Astrocyte (in vitro differentiated cells and primary cell): ENCODE data around the gene HOMEZ.

Experiments
- EZH2 ChIP-seq: IDR thresholded peaks from 2 replicates; pipeline ENCODE4 v1.6.1; 2012; ENCODE audit warnings: mild to moderate bottlenecking, low read length, inconsistent platforms; ENCODE audit not compliant: insufficient read depth
- TF ChIP-seq, protein P1 (sequence below): IDR thresholded peaks from 2 replicates; pipeline ENCODE4 v1.5.1; 2011; ENCODE audit warnings: low read depth, mild to moderate bottlenecking, inconsistent platforms, low read length, moderate library complexity; ENCODE audit not compliant: insufficient read depth

DNA sequence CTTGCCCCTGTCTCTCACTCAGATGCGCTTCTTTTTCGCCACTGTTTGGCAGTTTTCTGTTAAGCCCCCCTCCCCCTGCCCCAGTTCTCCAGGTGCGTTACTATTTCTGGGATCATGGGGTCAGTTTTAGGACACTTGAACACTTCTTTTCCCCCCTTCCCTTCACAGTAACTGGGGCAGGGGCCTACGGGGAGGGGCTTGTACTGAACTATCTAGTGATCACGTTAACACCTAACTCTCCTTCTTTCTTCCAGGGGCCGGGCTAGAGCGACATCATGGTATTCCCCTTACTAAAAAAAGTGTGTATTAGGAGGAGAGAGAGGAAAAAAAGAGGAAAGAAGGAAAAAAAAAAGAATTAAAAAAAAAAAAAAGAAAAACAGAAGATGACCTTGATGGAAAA lies 39.1 kb upstream of the HOMEZ start:
- no peak for TF ChIP-seq EZH2
- TF ChIP-seq, protein P1, sequence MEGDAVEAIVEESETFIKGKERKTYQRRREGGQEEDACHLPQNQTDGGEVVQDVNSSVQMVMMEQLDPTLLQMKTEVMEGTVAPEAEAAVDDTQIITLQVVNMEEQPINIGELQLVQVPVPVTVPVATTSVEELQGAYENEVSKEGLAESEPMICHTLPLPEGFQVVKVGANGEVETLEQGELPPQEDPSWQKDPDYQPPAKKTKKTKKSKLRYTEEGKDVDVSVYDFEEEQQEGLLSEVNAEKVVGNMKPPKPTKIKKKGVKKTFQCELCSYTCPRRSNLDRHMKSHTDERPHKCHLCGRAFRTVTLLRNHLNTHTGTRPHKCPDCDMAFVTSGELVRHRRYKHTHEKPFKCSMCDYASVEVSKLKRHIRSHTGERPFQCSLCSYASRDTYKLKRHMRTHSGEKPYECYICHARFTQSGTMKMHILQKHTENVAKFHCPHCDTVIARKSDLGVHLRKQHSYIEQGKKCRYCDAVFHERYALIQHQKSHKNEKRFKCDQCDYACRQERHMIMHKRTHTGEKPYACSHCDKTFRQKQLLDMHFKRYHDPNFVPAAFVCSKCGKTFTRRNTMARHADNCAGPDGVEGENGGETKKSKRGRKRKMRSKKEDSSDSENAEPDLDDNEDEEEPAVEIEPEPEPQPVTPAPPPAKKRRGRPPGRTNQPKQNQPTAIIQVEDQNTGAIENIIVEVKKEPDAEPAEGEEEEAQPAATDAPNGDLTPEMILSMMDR: no peak
